ENCODE data around the gene FBXO21. TPM values are rescaled to one million over a fixed set of nuclear protein-coding genes. Genes with fewer than 3 reads are reported as not detected.

FBXO21 gene
- total RNA-seq, 3 donors from 2014 or later (not counting 1 experiment from before 2014, with no cell fraction given): 39.8 to 48.8 (median 39.9) TPM

DNA sequence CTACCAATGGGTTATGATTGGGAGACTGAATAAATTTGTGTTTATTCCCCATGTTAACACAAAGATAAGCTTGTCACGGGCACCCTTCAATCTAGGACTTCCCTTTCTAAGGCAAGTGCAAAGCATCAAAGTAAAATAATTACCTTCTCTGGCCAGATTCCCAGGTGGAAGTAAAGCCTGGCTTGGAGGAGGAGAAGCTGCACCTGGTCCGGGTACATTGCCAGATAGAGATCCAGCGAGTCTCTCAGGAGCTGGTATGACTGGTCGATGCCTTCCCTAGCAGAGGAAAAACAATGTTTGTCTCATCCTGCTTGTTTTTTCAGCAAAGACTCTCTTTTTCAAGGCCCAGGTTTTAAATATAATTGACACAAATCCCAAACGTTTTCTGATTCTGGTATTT lies 24.9 kb downstream of the FBXO21 start:
- peaks cover 30% of the 10 kb centered on the region for H3K36me3 Mint-ChIP-seq
- Histone ChIP-seq H3K36me3 (ENCODE audit: control insufficient read depth, insufficient read depth, low read length) (peaks cover 73% of the 10 kb centered on the region), H3K4me1 (ENCODE audit: control insufficient read depth, insufficient read depth, low read length) (no peaks in the 10 kb centered on the region), H3K27ac (ENCODE audit: low read length) (no peak overlapping the region), H3K9me3 (ENCODE audit: control insufficient read depth, insufficient read depth, low read length) (no peaks in the 10 kb centered on the region), H3K27me3 (ENCODE audit: control insufficient read depth, insufficient read depth, low read length) (no peaks in the 10 kb centered on the region), H3K4me3 (ENCODE audit: low read length) (no peak overlapping the region)
- no peaks in the 10 kb centered on the region for H3K9me3 Mint-ChIP-seq
- TF ChIP-seq, protein P1, sequence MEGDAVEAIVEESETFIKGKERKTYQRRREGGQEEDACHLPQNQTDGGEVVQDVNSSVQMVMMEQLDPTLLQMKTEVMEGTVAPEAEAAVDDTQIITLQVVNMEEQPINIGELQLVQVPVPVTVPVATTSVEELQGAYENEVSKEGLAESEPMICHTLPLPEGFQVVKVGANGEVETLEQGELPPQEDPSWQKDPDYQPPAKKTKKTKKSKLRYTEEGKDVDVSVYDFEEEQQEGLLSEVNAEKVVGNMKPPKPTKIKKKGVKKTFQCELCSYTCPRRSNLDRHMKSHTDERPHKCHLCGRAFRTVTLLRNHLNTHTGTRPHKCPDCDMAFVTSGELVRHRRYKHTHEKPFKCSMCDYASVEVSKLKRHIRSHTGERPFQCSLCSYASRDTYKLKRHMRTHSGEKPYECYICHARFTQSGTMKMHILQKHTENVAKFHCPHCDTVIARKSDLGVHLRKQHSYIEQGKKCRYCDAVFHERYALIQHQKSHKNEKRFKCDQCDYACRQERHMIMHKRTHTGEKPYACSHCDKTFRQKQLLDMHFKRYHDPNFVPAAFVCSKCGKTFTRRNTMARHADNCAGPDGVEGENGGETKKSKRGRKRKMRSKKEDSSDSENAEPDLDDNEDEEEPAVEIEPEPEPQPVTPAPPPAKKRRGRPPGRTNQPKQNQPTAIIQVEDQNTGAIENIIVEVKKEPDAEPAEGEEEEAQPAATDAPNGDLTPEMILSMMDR (IDR thresholded peaks at IDR 0.05): no peak
- 100% methylated on average over 5 of the region's 5 CpGs for WGBS (ENCODE audit: insufficient coverage)
- H3K4me3 Mint-ChIP-seq: no peak overlapping the region
- no peak overlapping the region for H3K27ac Mint-ChIP-seq
- DNase-seq (no peak), ATAC-seq (no peak)
- no peaks in the 10 kb centered on the region for H3K27me3 Mint-ChIP-seq (ENCODE audit: low read depth in 2 of 2)
- H3K4me1 Mint-ChIP-seq: peaks cover 0 to 12% of the 10 kb centered on the region in 2 donors
- intact Hi-C loops (cut with micrococcal nuclease): no loop called here

DNA sequence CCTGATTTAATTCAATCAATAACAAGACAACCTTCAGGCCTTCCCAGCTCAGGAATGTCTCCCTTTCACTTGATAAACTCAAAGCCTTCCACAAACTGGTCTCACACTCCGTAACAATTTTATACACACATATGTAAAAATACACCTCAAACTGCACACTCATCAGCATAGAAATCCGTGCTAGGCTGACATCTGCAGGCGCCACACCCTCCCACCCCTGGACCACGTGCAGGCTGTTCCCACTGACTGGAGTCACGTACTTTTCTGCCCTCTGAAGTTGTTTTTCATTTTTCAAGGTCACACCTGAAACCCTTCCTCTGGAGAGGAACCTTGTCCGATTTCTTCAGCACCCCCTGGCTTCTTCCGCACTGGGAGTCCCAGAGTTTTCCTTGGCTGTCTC lies 27.6 kb downstream of the FBXO21 start:
- Histone ChIP-seq H3K9me3 (ENCODE audit: control insufficient read depth, insufficient read depth, low read length) (no peaks in the 10 kb centered on the region), H3K27me3 (ENCODE audit: control insufficient read depth, insufficient read depth, low read length) (no peaks in the 10 kb centered on the region), H3K4me3 (ENCODE audit: low read length) (no peak overlapping the region), H3K27ac (ENCODE audit: low read length) (no peak overlapping the region), H3K4me1 (ENCODE audit: control insufficient read depth, insufficient read depth, low read length) (no peaks in the 10 kb centered on the region), H3K36me3 (ENCODE audit: control insufficient read depth, insufficient read depth, low read length) (peaks cover 82% of the 10 kb centered on the region)
- TF ChIP-seq, protein P1 (IDR thresholded peaks at IDR 0.05): no peak
- WGBS (ENCODE audit: insufficient coverage): 94% methylated on average over 7 of the region's 7 CpGs
- peaks cover 32% of the 10 kb centered on the region for H3K36me3 Mint-ChIP-seq
- no peak for ATAC-seq
- H3K27ac Mint-ChIP-seq: no peak overlapping the region
- DNase-seq: no peak
- no peaks in the 10 kb centered on the region for H3K9me3 Mint-ChIP-seq
- intact Hi-C loops (cut with micrococcal nuclease): no loop called here
- H3K27me3 Mint-ChIP-seq (ENCODE audit: low read depth in 2 of 2): no peaks in the 10 kb centered on the region
- no peak overlapping the region for H3K4me3 Mint-ChIP-seq
- H3K4me1 Mint-ChIP-seq: peaks cover 0 to 12% of the 10 kb centered on the region in 2 donors

DNA sequence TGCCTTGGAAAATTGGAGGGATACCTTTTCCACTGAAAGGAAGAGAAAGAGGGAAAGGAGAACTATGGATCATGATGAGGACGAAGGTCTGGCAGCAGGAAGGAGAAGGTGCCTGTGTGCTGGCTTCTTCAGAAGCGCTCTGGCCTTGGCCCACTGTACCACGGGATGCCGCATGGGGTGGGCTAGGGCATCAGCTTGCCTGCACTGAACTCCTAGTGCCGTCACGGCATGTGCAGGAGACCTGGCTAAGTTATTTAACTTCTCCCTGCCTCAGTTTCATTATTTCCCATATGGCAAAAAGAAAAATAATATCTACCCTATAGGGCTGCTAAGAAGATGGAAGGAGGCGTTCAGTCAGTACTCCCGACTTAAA lies 28.1 kb downstream of the FBXO21 start:
- H3K36me3 Mint-ChIP-seq: peaks cover 36% of the 10 kb centered on the region
- peak overlapping the region in 1 of 2 donors; percentile 15 for H3K27ac Mint-ChIP-seq
- Histone ChIP-seq H3K36me3 (ENCODE audit: control insufficient read depth, insufficient read depth, low read length) (peaks cover 84% of the 10 kb centered on the region), H3K27me3 (ENCODE audit: control insufficient read depth, insufficient read depth, low read length) (no peaks in the 10 kb centered on the region), H3K4me1 (ENCODE audit: control insufficient read depth, insufficient read depth, low read length) (no peaks in the 10 kb centered on the region), H3K4me3 (ENCODE audit: low read length) (no peak overlapping the region), H3K9me3 (ENCODE audit: control insufficient read depth, insufficient read depth, low read length) (no peaks in the 10 kb centered on the region), H3K27ac (ENCODE audit: low read length) (no peak overlapping the region)
- no peaks in the 10 kb centered on the region for H3K9me3 Mint-ChIP-seq
- ATAC-seq (no peak), DNase-seq (no peak)
- no peaks in the 10 kb centered on the region for H3K27me3 Mint-ChIP-seq (ENCODE audit: low read depth in 2 of 2)
- intact Hi-C loops (cut with micrococcal nuclease): no loop called here
- H3K4me1 Mint-ChIP-seq: peaks cover 0 to 12% of the 10 kb centered on the region in 2 donors
- TF ChIP-seq, protein P1 (IDR thresholded peaks at IDR 0.05): no peak
- H3K4me3 Mint-ChIP-seq: no peak overlapping the region
- 99% methylated on average over 8 of the region's 8 CpGs for WGBS (ENCODE audit: insufficient coverage)

DNA sequence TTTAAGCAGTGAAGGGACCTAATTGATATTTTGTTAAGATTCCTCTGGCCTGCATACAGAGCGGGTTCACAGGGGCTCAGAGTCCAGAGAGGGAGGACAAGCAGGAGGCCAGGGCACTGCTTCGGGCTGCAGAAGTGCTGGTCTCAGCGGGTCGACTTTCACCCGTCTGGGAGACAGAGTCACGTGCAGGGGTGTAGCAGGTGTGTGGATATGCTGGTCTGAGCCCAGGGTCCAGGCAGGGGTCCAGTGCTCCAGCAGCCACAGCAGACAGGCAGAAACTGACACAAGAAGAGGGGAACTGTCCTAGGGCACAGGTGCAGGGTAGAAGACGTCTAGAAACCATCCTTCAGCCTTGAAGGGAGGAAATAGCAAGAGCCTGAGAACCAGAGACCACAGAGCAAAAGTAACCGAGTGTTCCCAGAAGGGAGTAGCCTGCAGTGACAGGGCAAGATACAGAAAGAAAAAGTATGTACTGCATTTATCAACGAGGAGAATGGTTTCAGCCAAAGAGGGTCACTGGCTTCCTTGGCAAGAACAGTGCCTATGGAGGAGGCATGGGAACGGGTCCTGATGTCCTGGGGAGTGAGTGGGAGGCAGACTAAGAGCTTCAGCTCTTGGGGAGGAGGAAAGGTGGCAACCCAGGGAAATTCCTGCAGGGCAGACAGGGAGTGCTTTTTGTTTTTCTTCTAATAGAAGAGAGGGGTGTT lies 28.7 kb downstream of the FBXO21 start:
- H3K36me3 ChIP-seq (ENCODE audit: control insufficient read depth, insufficient read depth, low read length): peaks cover 78% of the 10 kb centered on the region
- Mint-ChIP-seq H3K4me3 (no peak overlapping the region), H3K27ac (peak overlapping the region in 1 of 2 donors; percentile 15), H3K27me3 (ENCODE audit: low read depth in 2 of 2) (no peaks in the 10 kb centered on the region), H3K4me1 (peaks cover 0 to 12% of the 10 kb centered on the region in 2 donors), H3K36me3 (peaks cover 36% of the 10 kb centered on the region), H3K9me3 (no peaks in the 10 kb centered on the region)
- 89% methylated on average over 10 of the region's 10 CpGs for WGBS (ENCODE audit: insufficient coverage)
- H3K27ac ChIP-seq (ENCODE audit: low read length): no peak overlapping the region
- DNase-seq (no peak), ATAC-seq (no peak)
- H3K4me3 ChIP-seq (ENCODE audit: low read length): no peak overlapping the region
- no peaks in the 10 kb centered on the region for H3K9me3 ChIP-seq (ENCODE audit: control insufficient read depth, insufficient read depth, low read length)
- no peaks in the 10 kb centered on the region for H3K27me3 ChIP-seq (ENCODE audit: control insufficient read depth, insufficient read depth, low read length)
- intact Hi-C loops (cut with micrococcal nuclease): no loop called here
- TF ChIP-seq, protein P1 (IDR thresholded peaks at IDR 0.05): no peak
- no peaks in the 10 kb centered on the region for H3K4me1 ChIP-seq (ENCODE audit: control insufficient read depth, insufficient read depth, low read length)

Data from natural killer cell (primary cell).